ENCODE data around the gene DOHH.

The DOHH gene

DNA sequence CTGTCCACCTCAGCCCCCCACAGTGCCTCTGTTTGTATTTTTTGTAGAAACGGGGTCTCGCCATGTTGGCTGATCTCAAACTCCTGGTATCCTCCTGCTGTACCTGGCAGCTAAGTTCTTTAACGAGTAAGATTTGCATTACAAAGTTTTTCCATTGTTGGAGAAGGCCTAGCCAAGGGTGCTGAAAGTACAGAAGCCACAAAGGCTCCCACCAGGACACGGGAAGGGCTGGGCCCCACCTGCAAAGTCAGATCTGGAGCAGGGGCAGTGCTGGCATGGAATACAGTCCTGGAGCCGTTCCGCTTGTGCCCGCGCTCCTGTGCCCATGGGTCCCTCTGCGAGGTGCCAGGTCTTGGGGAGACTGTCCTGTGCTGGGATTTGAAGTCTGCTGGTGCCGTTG lies 17.8 kb upstream of the DOHH start:
- no peak overlapping the region for H3K9ac ChIP-seq (ENCODE audit: insufficient read length)
- H3K4me3 ChIP-seq: no peak overlapping the region

DNA sequence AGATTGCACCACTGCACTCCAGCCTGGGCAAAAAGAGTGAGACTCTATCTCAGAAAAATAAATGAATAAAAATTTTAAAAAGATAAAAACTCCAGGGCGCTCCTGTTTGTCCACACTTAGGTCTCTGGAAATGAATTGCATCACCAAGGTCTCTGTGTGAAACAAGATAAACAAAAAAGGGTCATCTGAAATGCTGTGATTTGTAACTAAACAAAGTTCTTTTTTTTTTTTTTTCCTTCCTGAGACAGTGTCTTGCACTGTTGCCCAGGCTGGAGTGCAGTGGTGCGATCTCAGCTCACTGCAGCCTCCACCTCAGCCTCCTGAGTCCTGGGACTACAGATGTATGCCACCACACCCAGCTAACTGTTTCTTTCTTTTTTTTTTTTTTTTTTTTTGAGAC lies 17.2 kb upstream of the DOHH start:
- Histone ChIP-seq H3K9ac (ENCODE audit: insufficient read length) (no peak overlapping the region), H3K4me3 (no peak overlapping the region), H3K9me3 (ENCODE audit: low read depth, low read length) (no peaks in the 10 kb centered on the region), H3K36me3 (ENCODE audit: insufficient read depth, low read length) (no peaks in the 10 kb centered on the region; the same call in 1 of the 2 replicates), H3K27ac (no peak overlapping the region)
- DNase-seq (ENCODE audit: low read depth, low spot score): no peak
- TF ChIP-seq EZH2 (IDR thresholded peaks at IDR 0.05): no peak
- TF ChIP-seq POLR2AphosphoS5 (IDR thresholded peaks at IDR 0.05; ENCODE audit: borderline replicate concordance, low read depth, low read length): no peak
- no peak for TF ChIP-seq FOXP2 (optimal IDR thresholded peaks at IDR 0.05; ENCODE audit: control extremely low read depth, extremely low read length, insufficient read depth)

More for the DNA sequence above, 17.8 kb upstream of the DOHH start:
- no peak for DNase-seq (ENCODE audit: low read depth, low spot score)
- H3K9me3 ChIP-seq (ENCODE audit: low read depth, low read length): no peaks in the 10 kb centered on the region
- no peak overlapping the region for H3K27ac ChIP-seq
- TF ChIP-seq EZH2 (IDR thresholded peaks at IDR 0.05): no peak
- no peaks in the 10 kb centered on the region; the same call in 1 of the 2 replicates for H3K36me3 ChIP-seq (ENCODE audit: insufficient read depth, low read length)

DNA sequence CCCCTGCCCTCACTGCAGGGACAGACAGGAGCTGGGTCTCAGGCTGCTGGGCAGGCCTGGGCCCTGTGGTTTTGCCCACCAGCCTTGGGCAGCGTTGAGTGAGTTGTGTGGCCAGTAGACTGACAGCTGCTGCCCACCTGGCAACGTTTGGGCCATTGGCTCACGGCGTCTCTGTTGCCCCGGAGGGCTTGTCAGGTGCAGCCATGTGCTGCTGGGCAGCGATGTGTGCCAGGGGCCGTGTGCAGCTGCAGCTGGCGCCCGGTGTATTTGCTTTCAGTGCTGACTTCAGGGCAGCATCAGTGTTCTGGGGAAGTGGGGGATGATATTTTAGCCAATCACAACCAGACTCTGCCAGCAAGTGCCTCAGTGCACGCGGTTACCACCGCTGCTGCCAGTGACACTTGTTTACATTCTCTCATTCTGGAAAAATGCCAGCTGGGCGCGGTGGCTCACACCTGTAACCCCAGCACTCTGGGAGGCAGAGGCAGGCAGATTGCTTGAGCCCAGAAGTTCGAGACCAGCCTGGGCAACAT lies 16.3 kb upstream of the DOHH start:
- DNase-seq (ENCODE audit: low read depth, low spot score): no peak
- no peak overlapping the region for H3K4me3 ChIP-seq
- no peak overlapping the region for H3K9ac ChIP-seq (ENCODE audit: insufficient read length)
- no peak for TF ChIP-seq POLR2AphosphoS5 (IDR thresholded peaks at IDR 0.05; ENCODE audit: borderline replicate concordance, low read depth, low read length)
- no peak for TF ChIP-seq FOXP2 (optimal IDR thresholded peaks at IDR 0.05; ENCODE audit: control extremely low read depth, extremely low read length, insufficient read depth)
- no peak for TF ChIP-seq EZH2 (IDR thresholded peaks at IDR 0.05)
- no peak overlapping the region for H3K27ac ChIP-seq
- H3K36me3 ChIP-seq (ENCODE audit: insufficient read depth, low read length): no peaks in the 10 kb centered on the region; the same call in 1 of the 2 replicates
- H3K9me3 ChIP-seq (ENCODE audit: low read depth, low read length): no peaks in the 10 kb centered on the region

DNA sequence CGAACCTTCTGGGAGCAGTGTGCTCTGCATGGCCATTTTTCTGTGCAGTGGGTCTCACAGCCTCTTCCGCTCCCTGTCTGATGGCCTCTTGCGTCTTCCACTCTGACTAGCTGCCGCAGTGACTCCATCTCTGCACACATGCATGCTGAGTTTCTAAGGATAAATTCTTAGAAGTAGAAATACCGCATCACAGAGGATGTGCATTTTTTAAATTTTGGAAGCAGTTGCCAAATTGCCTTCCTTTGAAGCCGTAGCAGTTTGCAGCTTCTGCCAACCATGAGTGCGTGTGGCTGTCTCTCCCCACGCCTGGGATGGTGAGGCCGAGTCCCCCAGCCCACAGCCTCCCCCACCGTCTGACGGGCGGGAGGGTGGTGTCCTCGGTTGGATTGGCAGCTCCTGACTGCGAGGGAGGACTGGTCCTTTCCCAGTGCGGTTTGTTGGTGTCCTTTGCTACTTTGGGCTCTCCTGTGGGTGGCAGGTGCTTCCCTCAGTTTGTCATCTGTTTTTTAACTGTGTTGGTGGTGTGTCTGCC lies 15.5 kb upstream of the DOHH start:
- Histone ChIP-seq H3K27ac (no peak overlapping the region; the same call in 1 of the 2 replicates), H3K9ac (ENCODE audit: insufficient read length) (no peak overlapping the region), H3K4me3 (no peak overlapping the region), H3K36me3 (ENCODE audit: insufficient read depth, low read length) (no peaks in the 10 kb centered on the region; the same call in 1 of the 2 replicates), H3K9me3 (ENCODE audit: low read depth, low read length) (no peaks in the 10 kb centered on the region)
- TF ChIP-seq FOXP2 (optimal IDR thresholded peaks at IDR 0.05; ENCODE audit: control extremely low read depth, extremely low read length, insufficient read depth) (no peak), EZH2 (IDR thresholded peaks at IDR 0.05) (no peak), POLR2AphosphoS5 (IDR thresholded peaks at IDR 0.05; ENCODE audit: borderline replicate concordance, low read depth, low read length) (no peak)
- DNase-seq (ENCODE audit: low read depth, low spot score): no peak

DNA sequence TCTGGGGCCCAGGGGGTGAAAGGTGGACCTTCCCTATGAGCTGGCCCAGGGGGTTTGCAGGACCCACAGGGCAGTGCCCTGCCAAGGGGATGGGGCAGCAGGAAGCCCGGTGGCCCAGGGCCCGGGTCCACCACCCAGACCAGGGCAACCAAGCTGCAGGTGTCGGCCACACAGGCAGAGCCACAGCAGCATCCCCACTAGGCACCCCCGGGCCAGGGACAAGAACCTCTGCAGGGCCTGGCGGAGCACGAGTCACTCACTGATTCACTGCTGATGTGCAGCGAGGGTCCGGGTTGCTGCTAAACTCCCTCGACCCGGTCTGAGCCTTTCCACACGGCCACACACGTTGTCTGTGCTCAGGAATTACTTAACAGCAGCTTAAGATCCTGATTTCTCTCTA lies 14.5 kb upstream of the DOHH start:
- Histone ChIP-seq H3K36me3 (ENCODE audit: insufficient read depth, low read length) (peaks cover 7% of the 10 kb centered on the region; the same call in 1 of the 2 replicates), H3K9me3 (ENCODE audit: low read depth, low read length) (no peaks in the 10 kb centered on the region), H3K4me3 (no peak overlapping the region), H3K27ac (no peak overlapping the region), H3K9ac (ENCODE audit: insufficient read length) (no peak overlapping the region)
- TF ChIP-seq POLR2AphosphoS5 (IDR thresholded peaks at IDR 0.05; ENCODE audit: borderline replicate concordance, low read depth, low read length) (no peak), FOXP2 (optimal IDR thresholded peaks at IDR 0.05; ENCODE audit: control extremely low read depth, extremely low read length, insufficient read depth) (no peak), EZH2 (IDR thresholded peaks at IDR 0.05) (no peak)
- DNase-seq (ENCODE audit: low read depth, low spot score): no peak

DNA sequence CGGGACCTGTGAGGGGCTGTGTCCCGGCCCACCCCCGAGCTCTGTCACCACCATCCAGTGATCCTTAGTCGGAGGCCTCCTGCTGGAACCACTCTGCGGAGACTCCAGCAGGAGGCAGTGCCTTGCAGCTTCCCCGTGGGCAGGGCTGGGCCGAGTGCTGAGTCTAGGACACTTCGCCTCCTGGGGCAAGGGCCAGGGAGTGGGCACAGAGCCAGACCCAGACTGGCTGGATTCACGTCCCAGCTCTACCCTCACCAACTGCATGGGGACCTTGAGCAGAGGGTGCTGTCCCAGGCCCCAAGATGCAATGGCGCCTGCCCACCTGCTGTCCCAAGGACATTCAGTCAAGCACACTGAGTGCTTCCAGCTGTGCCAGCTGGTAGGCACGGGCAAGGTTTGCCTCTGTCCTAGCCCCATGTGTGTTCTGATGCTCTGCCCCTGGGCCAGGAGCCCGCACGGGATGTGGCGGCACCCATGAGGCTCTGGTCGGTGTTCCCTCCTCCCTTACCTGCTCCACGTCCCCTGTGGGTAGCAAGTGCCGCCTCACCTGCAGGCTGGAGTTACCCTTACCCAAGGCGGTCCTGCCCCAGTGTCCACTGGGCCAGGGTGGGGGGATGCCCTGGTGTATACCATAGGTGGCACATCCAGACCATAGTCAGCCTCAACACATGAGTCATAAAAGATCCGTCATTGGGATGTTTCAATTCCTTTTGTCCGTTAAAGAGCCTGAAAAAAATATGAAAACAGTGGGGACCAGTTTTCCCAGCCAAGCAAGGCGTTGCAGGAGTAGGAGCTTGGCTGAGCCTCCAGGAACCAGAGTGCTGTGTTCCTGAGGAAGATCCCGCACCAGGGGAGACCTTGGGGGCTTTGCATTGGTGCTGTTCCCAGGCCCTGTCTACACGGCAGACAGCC lies 13.0 kb upstream of the DOHH start:
- Histone ChIP-seq H3K9ac (ENCODE audit: insufficient read length) (no peak overlapping the region), H3K36me3 (ENCODE audit: insufficient read depth, low read length) (peaks cover 21% of the 10 kb centered on the region; the same call in 1 of the 2 replicates), H3K9me3 (ENCODE audit: low read depth, low read length) (no peaks in the 10 kb centered on the region), H3K4me3 (no peak overlapping the region), H3K27ac (no peak overlapping the region)
- TF ChIP-seq EZH2 (IDR thresholded peaks at IDR 0.05) (no peak), POLR2AphosphoS5 (IDR thresholded peaks at IDR 0.05; ENCODE audit: borderline replicate concordance, low read depth, low read length) (no peak), FOXP2 (optimal IDR thresholded peaks at IDR 0.05; ENCODE audit: control extremely low read depth, extremely low read length, insufficient read depth) (no peak)
- DNase-seq (ENCODE audit: low read depth, low spot score): no peak

DNA sequence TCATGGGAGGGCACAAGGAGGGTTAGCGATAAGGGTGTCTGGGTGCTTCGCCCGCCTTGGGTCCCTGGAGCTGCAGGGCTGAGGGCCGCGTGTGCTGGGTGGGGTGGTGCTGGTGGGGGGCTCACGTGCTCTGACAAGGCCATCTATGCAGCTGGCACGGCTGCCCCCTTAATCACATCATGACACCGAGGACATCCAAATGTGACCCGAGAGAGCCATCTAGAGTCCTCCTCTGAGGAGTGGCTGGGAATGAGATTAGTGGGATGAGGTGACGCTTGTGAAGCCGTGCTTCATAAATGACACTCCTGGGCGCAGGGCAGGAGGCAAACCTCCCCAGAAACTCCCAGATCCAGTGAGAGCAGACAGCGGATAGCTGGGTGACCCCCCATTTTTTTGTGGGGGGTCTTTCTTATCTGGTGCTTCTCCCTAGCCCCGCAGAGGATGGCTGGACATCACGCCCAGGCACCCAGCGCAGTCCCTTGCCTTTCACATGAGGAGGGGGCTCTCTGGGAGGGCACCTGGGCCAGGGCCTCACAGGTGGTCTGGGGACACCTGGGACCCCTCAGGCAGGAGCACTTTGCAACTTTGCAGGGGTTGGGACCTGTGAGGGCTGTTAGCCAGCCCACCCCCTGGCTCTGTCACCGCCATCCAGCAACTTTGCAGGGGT lies 12.2 kb upstream of the DOHH start:
- no peak for TF ChIP-seq EZH2 (IDR thresholded peaks at IDR 0.05)
- TF ChIP-seq POLR2AphosphoS5 (IDR thresholded peaks at IDR 0.05; ENCODE audit: borderline replicate concordance, low read depth, low read length): no peak
- TF ChIP-seq FOXP2 (optimal IDR thresholded peaks at IDR 0.05; ENCODE audit: control extremely low read depth, extremely low read length, insufficient read depth): no peak
- no peak overlapping the region for H3K4me3 ChIP-seq
- no peak for DNase-seq (ENCODE audit: low read depth, low spot score)
- H3K36me3 ChIP-seq (ENCODE audit: insufficient read depth, low read length): peaks cover 21% of the 10 kb centered on the region; the same call in 1 of the 2 replicates
- H3K9me3 ChIP-seq (ENCODE audit: low read depth, low read length): no peaks in the 10 kb centered on the region
- no peak overlapping the region for H3K27ac ChIP-seq
- H3K9ac ChIP-seq (ENCODE audit: insufficient read length): no peak overlapping the region
